Activated B cell treated with CpG ODN at 0.5 μM for 24 hours (primary cell): ENCODE data around the gene BCL11B. TPM values are rescaled to one million over a fixed set of nuclear protein-coding genes. Genes with fewer than 3 reads are reported as not detected.

Experiments
- ATAC-seq: fragments of 200-7000 bp; cut with Tn5 transposase; one replicate; pipeline ENCODE4 v1.10.0; 2021; ENCODE audit warnings: low read depth, mild to moderate bottlenecking, moderate library complexity
- CTCF ChIA-PET: fragments of 350-600 bp; sonication (Branson Sonifier 250); formaldehyde crosslinking; loops from one replicate; lab custom pipeline; 2021; ENCODE audit warnings: antibody characterized with exemption; lab: Charles Lee
- POLR2A ChIA-PET: fragments of 350-600 bp; sonication (Branson Sonifier 250); formaldehyde crosslinking; loops from one replicate; lab custom pipeline; 2021; ENCODE audit warnings: antibody characterized with exemption; lab: Charles Lee
- DNase-seq: peaks from one replicate; pipeline ENCODE4 v3.0.0; 2022
- H3K27ac Mint-ChIP-seq: one replicate; pipeline ENCODE4 v1.8.0; 2020; ENCODE audit warnings: mixed read lengths
- H3K27me3 Mint-ChIP-seq: one replicate; pipeline ENCODE4 v1.8.0; 2021; ENCODE audit warnings: mixed read lengths
- H3K36me3 Mint-ChIP-seq: one replicate; pipeline ENCODE4 v1.8.0; 2021; ENCODE audit warnings: low read depth, mixed read lengths
- H3K4me1 Mint-ChIP-seq: one replicate; pipeline ENCODE4 v1.8.0; 2021; ENCODE audit warnings: mixed read lengths
- H3K4me3 Mint-ChIP-seq: one replicate; pipeline ENCODE4 v1.8.0; 2020; ENCODE audit warnings: mild to moderate bottlenecking, mixed read lengths
- H3K9me3 Mint-ChIP-seq: one replicate; pipeline ENCODE4 v1.8.0; 2020; ENCODE audit warnings: mixed read lengths
- CTCF ChIP-seq: fragments of 200-600 bp; IDR thresholded peaks from one replicate; pipeline ENCODE4 v1.8.0; 2022; ENCODE audit warnings: antibody characterized with exemption, mild to moderate bottlenecking
- intact Hi-C: fragments of 100-400 bp; cut with micrococcal nuclease; formaldehyde crosslinking; loops from one replicate; pipeline ENCODE4 v1.15.1; 2024
- total RNA-seq: library from RNA; stranded (reverse); gene quantifications from 2 replicates; pipeline ENCODE4 v1.2.3, GENCODE V29; 2022

Gene BCL11B
- total RNA-seq, 1 donor from 2014 or later = 0.13 TPM

DNA sequence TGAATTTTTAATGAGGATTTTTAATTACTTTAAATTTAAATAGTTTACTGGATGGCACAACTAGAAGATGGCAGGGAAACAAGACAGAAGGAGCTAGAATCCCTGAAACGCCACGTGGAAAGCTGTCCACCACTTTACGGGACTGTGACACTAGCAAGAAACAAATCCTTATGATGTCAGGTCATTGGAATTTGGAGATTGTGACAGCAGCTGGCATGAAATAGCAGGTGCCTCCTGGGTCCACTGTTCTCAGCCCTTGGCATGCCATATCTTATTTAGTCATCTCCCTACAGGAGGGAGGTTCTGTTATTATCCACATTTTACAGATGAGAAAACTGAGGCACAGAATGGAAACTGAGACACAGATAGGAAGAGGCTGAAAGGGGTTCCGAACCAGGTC lies 113.8 kb downstream of the BCL11B start:
- ChIA-PET CTCF (no interaction called here), POLR2A (no interaction called here)
- Mint-ChIP-seq H3K27ac (no peak overlapping the region), H3K27me3 (no peaks in the 10 kb centered on the region), H3K9me3 (no peaks in the 10 kb centered on the region), H3K36me3 (no peaks in the 10 kb centered on the region), H3K4me1 (no peaks in the 10 kb centered on the region), H3K4me3 (no peak overlapping the region)
- no peak for ATAC-seq
- TF ChIP-seq CTCF = no peak
- DNase-seq = no peak
- intact Hi-C loops = no loop called here

GRCh38 chr14:99157676-99158075 lies 114.3 kb downstream of the BCL11B start:
- intact Hi-C loops = no loop called here
- Mint-ChIP-seq H3K4me3 (no peak overlapping the region), H3K27ac (no peak overlapping the region), H3K4me1 (no peaks in the 10 kb centered on the region), H3K27me3 (no peaks in the 10 kb centered on the region), H3K36me3 (no peaks in the 10 kb centered on the region), H3K9me3 (no peaks in the 10 kb centered on the region)
- TF ChIP-seq CTCF = no peak
- DNase-seq (no peak), ATAC-seq (no peak)
- ChIA-PET POLR2A (no interaction called here), CTCF (no interaction called here)

GRCh38 chr14:99157246-99157645 lies 114.8 kb downstream of the BCL11B start:
- ChIA-PET CTCF (no interaction called here), POLR2A (no interaction called here)
- no peak overlapping the region for H3K4me3 Mint-ChIP-seq
- H3K36me3 Mint-ChIP-seq = no peaks in the 10 kb centered on the region
- intact Hi-C loops = no loop called here
- no peaks in the 10 kb centered on the region for H3K27me3 Mint-ChIP-seq
- no peak for TF ChIP-seq CTCF
- H3K27ac Mint-ChIP-seq = no peak overlapping the region
- no peaks in the 10 kb centered on the region for H3K4me1 Mint-ChIP-seq
- ATAC-seq = no peak
- DNase-seq = no peak
- no peaks in the 10 kb centered on the region for H3K9me3 Mint-ChIP-seq

DNA sequence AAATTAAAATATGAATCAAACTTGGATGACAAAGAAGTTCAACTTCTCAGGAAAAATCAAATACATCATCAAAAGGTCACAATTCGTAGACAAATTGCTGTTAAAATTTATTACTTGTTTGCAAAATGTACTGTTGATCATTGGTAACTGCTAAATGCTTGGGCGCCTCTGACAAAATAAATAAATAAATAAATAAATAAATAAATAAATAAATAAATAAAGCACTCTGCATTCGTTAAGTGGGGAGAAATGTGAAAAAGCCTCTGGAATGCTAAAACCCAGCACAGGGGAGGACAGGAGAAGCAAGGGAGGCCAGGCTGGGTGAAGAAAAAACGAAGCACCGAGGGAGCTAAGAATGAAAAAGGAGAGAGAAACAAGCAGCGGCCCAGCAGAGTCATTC lies 115.2 kb downstream of the BCL11B start:
- Mint-ChIP-seq H3K36me3 (no peaks in the 10 kb centered on the region), H3K27me3 (no peaks in the 10 kb centered on the region), H3K4me3 (no peak overlapping the region), H3K27ac (no peak overlapping the region), H3K9me3 (no peaks in the 10 kb centered on the region), H3K4me1 (no peaks in the 10 kb centered on the region)
- DNase-seq (no peak), ATAC-seq (no peak)
- POLR2A ChIA-PET = no interaction called here
- CTCF ChIA-PET = no interaction called here
- TF ChIP-seq CTCF = no peak
- intact Hi-C loops = no loop called here

- ATAC-seq (no peak), DNase-seq (no peak)
- no peaks in the 10 kb centered on the region for H3K9me3 Mint-ChIP-seq
- intact Hi-C loops = no loop called here
- no peak for TF ChIP-seq CTCF
- no peaks in the 10 kb centered on the region for H3K27me3 Mint-ChIP-seq
- H3K4me1 Mint-ChIP-seq = no peaks in the 10 kb centered on the region
- ChIA-PET POLR2A (no interaction called here), CTCF (no interaction called here)
- no peaks in the 10 kb centered on the region for H3K36me3 Mint-ChIP-seq
- H3K27ac Mint-ChIP-seq = no peak overlapping the region
- no peak overlapping the region for H3K4me3 Mint-ChIP-seq
These were observed 115.9 kb downstream of the BCL11B start for GRCh38 chr14:99156090-99156425.
